H1 (cell line): ENCODE results near the gene MRPL54. TPM values are rescaled to one million over a fixed set of nuclear protein-coding genes. Genes with fewer than 3 reads are reported as not detected.

Source experiments
- CTCF ChIA-PET: fragments of 300-600 bp; sonication (Branson Sonifier 250); formaldehyde crosslinking; loops from one replicate; lab custom pipeline; 2021; ENCODE audit not compliant: partially characterized antibody; lab: Charles Lee
- POLR2A ChIA-PET: fragments of 300-600 bp; sonication (Branson Sonifier 250); formaldehyde crosslinking; loops from one replicate; lab custom pipeline; 2021; ENCODE audit warnings: inconsistent platforms; ENCODE audit not compliant: partially characterized antibody; lab: Charles Lee
- DNase-seq, 2 experiments: peaks; one replicate each; pipeline versions ENCODE4 v3.0.0 to v3.0.0-alpha.2; 2010 to 2022; ENCODE audit warnings: low spot score in 2 of 2, low read depth in 1 of 2, mixed read lengths in 1 of 2
- FAIRE-seq: peaks from 2 replicates; lab custom pipeline; 2011; peaks lifted over from hg19 to GRCh38; lab: Jason Lieb, UNC
- H2AFZ ChIP-seq: 2 replicates; pipeline ENCODE4 v1.8.1; 2012; ENCODE audit warnings: low read length, inconsistent platforms
- H2AK5ac ChIP-seq: 2 replicates; pipeline ENCODE4 v1.6.1; 2013; ENCODE audit warnings: low read depth, low read length
- H2BK120ac ChIP-seq: replicated peaks from 2 replicates; pipeline ENCODE3; 2013; ENCODE audit warnings: low read depth, low read length, inconsistent platforms
- H2BK12ac ChIP-seq: 2 replicates; pipeline ENCODE4 v1.6.1; 2013; ENCODE audit warnings: low read depth, low read length
- H2BK15ac ChIP-seq: 2 replicates; pipeline ENCODE4 v1.6.1; 2013; ENCODE audit warnings: low read length
- H2BK20ac ChIP-seq: 2 replicates; pipeline ENCODE4 v1.6.1; 2013; ENCODE audit warnings: low read length
- H2BK5ac ChIP-seq: 2 replicates; pipeline ENCODE4 v1.6.1; 2013; ENCODE audit warnings: low read depth, low read length
- H3K14ac ChIP-seq: 2 replicates; pipeline ENCODE4 v1.6.1; 2013; ENCODE audit warnings: inconsistent platforms; ENCODE audit not compliant: insufficient read length
- H3K18ac ChIP-seq: 2 replicates; pipeline ENCODE4 v1.6.1; 2013; ENCODE audit warnings: low read length; ENCODE audit errors: extremely low read depth
- H3K23ac ChIP-seq: 2 replicates; pipeline ENCODE4 v1.6.1; 2013; ENCODE audit warnings: inconsistent platforms; ENCODE audit not compliant: insufficient read length
- H3K23me2 ChIP-seq: 2 replicates; pipeline ENCODE4 v1.6.1; 2013; ENCODE audit warnings: low read depth, low read length
- H3K27ac ChIP-seq: 2 replicates; pipeline ENCODE4 v1.6.1; 2011; ENCODE audit warnings: low read depth, low read length, inconsistent platforms
- H3K27me3 ChIP-seq, 4 experiments: replicated peaks in 1 of 4; 1 replicate in 1 of 4; 2 replicates in 3 of 4; pipeline versions ENCODE4 v1.6.1 to v1.8.1; 2011 to 2013; ENCODE audit warnings: low read length in 3 of 4, mild to moderate bottlenecking in 3 of 4, inconsistent platforms in 2 of 4, mixed read lengths in 2 of 4, moderate library complexity in 1 of 4; ENCODE audit not compliant: control insufficient read depth in 3 of 4, insufficient read depth in 3 of 4; ENCODE audit errors: extremely low read depth in 1 of 4
- H3K36me3 ChIP-seq, 4 experiments: 2 replicates each; pipeline versions ENCODE4 v1.6.1 to v1.8.1; 2011 to 2013; ENCODE audit warnings: mild to moderate bottlenecking in 4 of 4, low read length in 3 of 4, moderate library complexity in 2 of 4, control low read depth in 1 of 4, inconsistent platforms in 1 of 4; ENCODE audit not compliant: insufficient read depth in 4 of 4, control insufficient read depth in 2 of 4
- H3K4ac ChIP-seq: replicated peaks from 2 replicates; pipeline ENCODE3; 2013; ENCODE audit warnings: low read length, low read depth, mixed read lengths, inconsistent platforms; ENCODE audit not compliant: insufficient read length
- H3K4me1 ChIP-seq, 4 experiments: replicated peaks in 1 of 4; 1 replicate in 1 of 4; 2 replicates in 3 of 4; pipeline versions ENCODE4 v1.6.1 to v1.8.1; 2011 to 2013; ENCODE audit warnings: low read length in 3 of 4, inconsistent platforms in 2 of 4, mixed read lengths in 1 of 4; ENCODE audit not compliant: insufficient read depth in 4 of 4, control insufficient read depth in 3 of 4
- H3K4me2 ChIP-seq, 2 experiments: 2 replicates each; pipeline versions ENCODE4 v1.6.1 to v1.8.1; 2011 to 2013; ENCODE audit warnings: low read depth in 2 of 2, low read length in 2 of 2, control low read depth in 1 of 2, inconsistent platforms in 1 of 2, mild to moderate bottlenecking in 1 of 2; ENCODE audit not compliant: insufficient read depth in 1 of 2
- H3K4me3 ChIP-seq, 4 experiments: fragments of 200-600, 300-600 bp in 1 of 4; sonication (generic), shearing (Covaris generic), sonication (Bioruptor Twin) in 1 of 4; 2 replicates each; pipeline versions ENCODE4 v1.5.1 to v1.8.1; 2011 to 2016; ENCODE audit warnings: low read length in 4 of 4, low read depth in 3 of 4, control low read depth in 2 of 4, inconsistent platforms in 2 of 4, mild to moderate bottlenecking in 2 of 4, mixed read lengths in 1 of 4, moderate library complexity in 1 of 4; ENCODE audit not compliant: insufficient read depth in 2 of 4; ENCODE audit errors: extremely low read depth in 1 of 4
- H3K56ac ChIP-seq: replicated peaks from 2 replicates; pipeline ENCODE3; 2013; ENCODE audit warnings: low read depth, mild to moderate bottlenecking, mixed read lengths, low read length, inconsistent platforms; ENCODE audit not compliant: insufficient read length
- H3K79me1 ChIP-seq: 2 replicates; pipeline ENCODE4 v1.6.1; 2013; ENCODE audit warnings: low read depth, low read length, control low read depth
- H3K79me2 ChIP-seq, 2 experiments: 2 replicates each; pipeline versions ENCODE4 v1.6.1 to v1.8.1; 2012 to 2013; ENCODE audit warnings: low read length in 2 of 2, mild to moderate bottlenecking in 2 of 2, inconsistent platforms in 1 of 2; ENCODE audit not compliant: insufficient read depth in 2 of 2, control insufficient read depth in 1 of 2
- H3K9ac ChIP-seq, 4 experiments: replicated peaks in 1 of 4; 1 replicate in 1 of 4; 2 replicates in 3 of 4; pipeline versions ENCODE4 v1.6.1 to v1.8.1; 2011 to 2013; ENCODE audit warnings: low read depth in 3 of 4, low read length in 3 of 4, control low read depth in 2 of 4, mild to moderate bottlenecking in 2 of 4, moderate library complexity in 2 of 4, inconsistent platforms in 1 of 4; ENCODE audit errors: extremely low read depth in 1 of 4
- H3K9me3 ChIP-seq, 2 experiments: 2 replicates each; pipeline versions ENCODE4 v1.6.1 to v1.8.1; 2012 to 2013; ENCODE audit warnings: mild to moderate bottlenecking in 2 of 2, moderate library complexity in 2 of 2, control low read depth in 1 of 2, inconsistent platforms in 1 of 2, low read depth in 1 of 2, low read length in 1 of 2, mixed read lengths in 1 of 2; ENCODE audit not compliant: insufficient read depth in 2 of 2
- H4K20me1 ChIP-seq, 2 experiments: replicated peaks in 1 of 2; 2 replicates each; pipeline versions ENCODE3 to v1.8.1; 2011 to 2013; ENCODE audit warnings: inconsistent platforms in 2 of 2, low read length in 2 of 2, mild to moderate bottlenecking in 1 of 2; ENCODE audit not compliant: insufficient read depth in 2 of 2, control insufficient read depth in 1 of 2
- H4K5ac ChIP-seq: 2 replicates; pipeline ENCODE4 v1.6.1; 2013; ENCODE audit warnings: low read length, low read depth, mixed read lengths, inconsistent platforms; ENCODE audit not compliant: insufficient read length
- H4K8ac ChIP-seq: 2 replicates; pipeline ENCODE4 v1.8.0; 2013; ENCODE audit warnings: mild to moderate bottlenecking, moderate library complexity, low read length, inconsistent platforms; ENCODE audit not compliant: insufficient read depth; ENCODE audit errors: extremely low read depth
- H4K91ac ChIP-seq: replicated peaks from 2 replicates; pipeline ENCODE3; 2013; ENCODE audit warnings: low read length, mixed read lengths, inconsistent platforms; ENCODE audit not compliant: insufficient read length
- CHD2 ChIP-seq: IDR thresholded peaks from 2 replicates; pipeline ENCODE4 v1.6.1; 2012; ENCODE audit warnings: low read length, improper control_type of control experiment
- CTBP2 ChIP-seq: IDR thresholded peaks from 2 replicates; pipeline ENCODE4 v1.7.0; 2011; ENCODE audit warnings: borderline replicate concordance, mild to moderate bottlenecking, moderate library complexity, mixed read lengths, low read length; ENCODE audit not compliant: insufficient read depth, insufficient read length
- JUN ChIP-seq: IDR thresholded peaks from 2 replicates; pipeline ENCODE4 v1.6.1; 2011; ENCODE audit warnings: low read depth, mild to moderate bottlenecking, improper control_type of control experiment, low read length
- JUND ChIP-seq: IDR thresholded peaks from 2 replicates; pipeline ENCODE4 v1.6.1; 2011; ENCODE audit warnings: mild to moderate bottlenecking, improper control_type of control experiment, low read length
- POLR2A ChIP-seq, 2 experiments: IDR thresholded peaks; 1 replicate in 1 of 2; 2 replicates in 1 of 2; pipeline ENCODE4 v1.6.1; 2011; ENCODE audit warnings: low read depth in 2 of 2, low read length in 2 of 2, mild to moderate bottlenecking in 2 of 2; ENCODE audit errors: control extremely low read depth in 1 of 2
- RAD21 ChIP-seq, 2 experiments: IDR thresholded peaks in 1 of 2; conservative IDR thresholded peaks in 1 of 2; 2 replicates each; pipeline ENCODE4 v1.6.1; 2011; ENCODE audit warnings: low read depth in 2 of 2, low read length in 2 of 2, improper control_type of control experiment in 1 of 2, inconsistent platforms in 1 of 2, mild to moderate bottlenecking in 1 of 2, moderate library complexity in 1 of 2
- RFX5 ChIP-seq: IDR thresholded peaks from 2 replicates; pipeline ENCODE4 v1.6.1; 2011; ENCODE audit warnings: low read depth, low read length, improper control_type of control experiment, borderline replicate concordance
- SAP30 ChIP-seq: fragments of 300-600 bp; sonication (generic); IDR thresholded peaks from 2 replicates; pipeline ENCODE4 v1.7.1; 2012; ENCODE audit warnings: low read length, moderate library complexity, mild to moderate bottlenecking, inconsistent platforms; ENCODE audit not compliant: insufficient read depth, insufficient replicate concordance
- SP4 ChIP-seq: IDR thresholded peaks from 2 replicates; pipeline ENCODE4 v1.6.1; 2012; ENCODE audit warnings: low read length, inconsistent platforms
- TAF7 ChIP-seq: optimal IDR thresholded peaks from 2 replicates; pipeline ENCODE3; 2011; ENCODE audit warnings: low read depth, mild to moderate bottlenecking, inconsistent platforms, low read length, moderate library complexity, borderline replicate concordance
- WGBS, 2 experiments: shearing (Covaris generic) in 1 of 2; methylation state at CpG; one replicate each; pipeline versions ENCODE4 v1.1.6 to v1.1.7; 2013 to 2015; ENCODE audit warnings: low lambda C conversion rate in 2 of 2, mixed read lengths in 2 of 2, inconsistent platforms in 1 of 2, low coverage in 1 of 2, missing lambda C conversion rate in 1 of 2; ENCODE audit not compliant: insufficient replicate concordance in 2 of 2, insufficient coverage in 1 of 2, insufficient read length in 1 of 2; ENCODE audit errors: extremely low coverage in 1 of 2, missing lambda C conversion rate in 1 of 2; 5-methylcytosine and 5-hydroxymethylcytosine counted together
- polyA plus RNA-seq, 7 experiments: library from polyadenylated mRNA; depleted of rRNA in 3 of 7; stranded (reverse) in 5 of 7; unstranded in 2 of 7; fragments of >200 nt in 5 of 7; fragments of 200-250 nt in 2 of 7; gene quantifications; 1 replicate in 5 of 7; 2 replicates in 1 of 7; 4 replicates in 1 of 7; pipeline versions ENCODE4 v1.2.1 to v1.2.3, GENCODE V29; 2011 to 2013; ENCODE audit warnings: missing spikeins in 2 of 7, mixed read lengths in 2 of 7
- total RNA-seq: library from RNA; stranded (reverse); fragmentation: NEBNext Ultra II Directional; extraction: Animal tissue kit (Norgen Biotek cat#: 25700); gene quantifications from 2 replicates; pipeline ENCODE4 v1.2.1, GENCODE V29; 2021

MRPL54 gene
- total and polyA plus RNA-seq, 2 of the 8 experiments (the other 6 are each of a cell fraction or from before 2014, with no cell fraction given) = 63.8 to 72.8 TPM

DNA sequence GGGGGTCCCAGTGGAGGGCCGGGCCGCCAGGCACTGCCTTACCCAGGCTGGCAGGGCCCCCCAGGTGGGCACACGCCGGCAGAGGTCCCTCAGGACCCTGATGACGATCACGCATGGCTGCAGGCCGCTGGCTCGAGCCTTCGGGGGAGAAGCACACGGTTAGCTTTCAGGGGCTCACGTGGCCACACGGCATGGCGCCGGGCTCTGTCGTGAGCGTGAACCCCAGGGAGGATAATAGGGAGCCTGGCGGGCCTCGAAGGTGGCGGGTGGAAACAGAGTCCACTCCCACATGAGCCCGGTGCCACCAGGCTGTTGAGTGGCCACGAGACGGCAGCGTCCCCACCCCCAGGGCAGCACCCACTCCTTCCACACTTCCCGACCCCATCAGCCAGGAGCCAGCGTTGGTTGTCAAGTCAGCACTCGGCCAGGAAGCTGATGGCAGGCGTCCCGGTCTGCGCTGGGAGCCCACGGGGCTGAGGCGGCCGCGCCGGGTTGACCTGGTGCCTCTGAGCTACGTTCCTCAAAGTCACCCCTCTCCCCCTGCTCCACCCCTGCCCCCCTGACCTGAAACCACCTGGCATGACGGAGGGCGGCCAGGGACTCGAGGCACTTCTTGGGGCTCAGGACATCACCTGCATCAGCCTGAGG is 48.4 kb downstream of the MRPL54 start:
- H3K23ac ChIP-seq = no peak overlapping the region
- CTCF ChIA-PET = interaction anchor here (0.6 to 2.7 kb wide), 2 partner anchors 11 to 177 kb away, joined by 3 to 19 read pairs; no protein-coding TSS in a partner anchor
- peaks cover 3% of the 10 kb centered on the region; the same call in 1 of the 2 replicates for H3K23me2 ChIP-seq
- no peak overlapping the region for H4K5ac ChIP-seq
- H3K27ac ChIP-seq = no peak overlapping the region
- H3K36me3 ChIP-seq = peaks cover 0 to 3% (median 0%) of the 10 kb centered on the region in 4 experiments; a peak in 1 of 8 replicates
- no peak overlapping the region for H2BK120ac ChIP-seq
- POLR2A ChIA-PET = no interaction called here
- H3K4ac ChIP-seq = no peak overlapping the region
- H3K4me1 ChIP-seq = no peaks in the 10 kb centered on the region; a peak in 1 of 7 replicates
- H4K91ac ChIP-seq = no peak overlapping the region
- no peaks in the 10 kb centered on the region for H3K27me3 ChIP-seq
- H3K14ac ChIP-seq = no peak overlapping the region
- no peak overlapping the region for H3K9ac ChIP-seq
- 86% methylated on average over 33 of the region's 38 CpGs; no CpG with 5 or more reads in 1 of the 2 experiments for WGBS, 2 experiments
- TF ChIP-seq CTBP2 (no peak), SAP30 (no peak), SP4 (no peak), RAD21 (IDR thresholded peaks at IDR 0.05 in 1 of 2, conservative IDR thresholded peaks at IDR 0.05 in 1 of 2; ENCODE audit: low read depth in 2 of 2, low read length in 2 of 2) (no peak), RFX5 (no peak), TAF7 (no peak), JUND (no peak), POLR2A (IDR thresholded peaks at IDR 0.05; ENCODE audit: control extremely low read depth in 1 of 2, low read depth in 2 of 2, low read length in 2 of 2) (no peak), CHD2 (no peak), JUN (no peak)
- H3K56ac ChIP-seq = no peak overlapping the region
- no peak overlapping the region for H4K8ac ChIP-seq
- no peaks in the 10 kb centered on the region for H3K79me1 ChIP-seq
- no peak overlapping the region for H2BK5ac ChIP-seq
- no peak overlapping the region for H2BK15ac ChIP-seq
- peaks cover 0 to 4% of the 10 kb centered on the region in 2 experiments; a peak in 1 of 4 replicates for H3K9me3 ChIP-seq
- no peak overlapping the region for H3K4me2 ChIP-seq
- no peaks in the 10 kb centered on the region for H3K79me2 ChIP-seq
- peaks cover 0 to 9% of the 10 kb centered on the region in 2 experiments for H4K20me1 ChIP-seq
- H3K18ac ChIP-seq = no peak overlapping the region
- H2AFZ ChIP-seq = no peak overlapping the region
- H2BK12ac ChIP-seq = no peak overlapping the region
- no peak overlapping the region for H3K4me3 ChIP-seq
- H2AK5ac ChIP-seq = no peak overlapping the region
- no peak for FAIRE-seq
- DNase-seq = no peak
- H2BK20ac ChIP-seq = no peak overlapping the region
